ENCODE results near the gene LPCAT3.

LPCAT3 gene

DNA sequence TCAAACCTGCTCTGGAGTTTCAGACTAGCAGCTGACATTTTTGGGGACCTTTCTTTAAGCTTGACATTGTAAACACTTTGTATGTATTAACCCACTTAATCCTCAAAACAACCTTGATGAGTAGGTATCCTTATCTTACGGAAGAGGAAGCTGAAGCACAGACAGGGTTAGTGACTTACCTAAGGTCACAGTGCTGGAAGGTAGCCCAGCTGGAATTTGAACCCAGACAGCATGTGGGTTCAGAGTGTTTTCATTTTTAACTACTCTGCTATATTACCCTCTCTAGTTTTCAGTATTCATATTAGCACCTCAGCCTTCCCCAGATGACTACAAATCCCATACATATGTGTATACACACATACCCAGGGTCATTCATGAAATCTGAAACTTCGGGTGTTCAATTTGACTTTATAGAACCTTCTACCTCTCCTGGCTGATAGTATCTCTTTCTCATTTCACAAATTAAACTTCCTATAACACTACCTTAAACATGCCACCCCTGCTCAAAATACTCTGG lies 13.9 kb downstream of the LPCAT3 start:
- TF ChIP-seq, protein P1, sequence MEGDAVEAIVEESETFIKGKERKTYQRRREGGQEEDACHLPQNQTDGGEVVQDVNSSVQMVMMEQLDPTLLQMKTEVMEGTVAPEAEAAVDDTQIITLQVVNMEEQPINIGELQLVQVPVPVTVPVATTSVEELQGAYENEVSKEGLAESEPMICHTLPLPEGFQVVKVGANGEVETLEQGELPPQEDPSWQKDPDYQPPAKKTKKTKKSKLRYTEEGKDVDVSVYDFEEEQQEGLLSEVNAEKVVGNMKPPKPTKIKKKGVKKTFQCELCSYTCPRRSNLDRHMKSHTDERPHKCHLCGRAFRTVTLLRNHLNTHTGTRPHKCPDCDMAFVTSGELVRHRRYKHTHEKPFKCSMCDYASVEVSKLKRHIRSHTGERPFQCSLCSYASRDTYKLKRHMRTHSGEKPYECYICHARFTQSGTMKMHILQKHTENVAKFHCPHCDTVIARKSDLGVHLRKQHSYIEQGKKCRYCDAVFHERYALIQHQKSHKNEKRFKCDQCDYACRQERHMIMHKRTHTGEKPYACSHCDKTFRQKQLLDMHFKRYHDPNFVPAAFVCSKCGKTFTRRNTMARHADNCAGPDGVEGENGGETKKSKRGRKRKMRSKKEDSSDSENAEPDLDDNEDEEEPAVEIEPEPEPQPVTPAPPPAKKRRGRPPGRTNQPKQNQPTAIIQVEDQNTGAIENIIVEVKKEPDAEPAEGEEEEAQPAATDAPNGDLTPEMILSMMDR (conservative IDR thresholded peaks at IDR 0.05; ENCODE audit: low read length): no peak
- no peak for TF ChIP-seq EZH2phosphoT487 (IDR thresholded peaks at IDR 0.05; ENCODE audit: borderline replicate concordance)
- Histone ChIP-seq H3K4me3 (ENCODE audit: low read length, poor library complexity, severe bottlenecking) (no peak overlapping the region), H3K9me2 (replicated peaks; ENCODE audit: low read depth, low read length) (no peaks in the 10 kb centered on the region), H3K36me3 (ENCODE audit: insufficient read depth, low read length) (no peaks in the 10 kb centered on the region), H3K79me2 (ENCODE audit: insufficient read depth, low read length) (peaks cover 7% of the 10 kb centered on the region; the same call in 1 of the 2 replicates), H3K4me1 (ENCODE audit: insufficient read depth, low read length, poor library complexity, severe bottlenecking) (peaks cover 8% of the 10 kb centered on the region), H2AFZ (ENCODE audit: low read length) (no peak overlapping the region), H3K9me3 (ENCODE audit: insufficient read depth, low read depth, low read length) (no peaks in the 10 kb centered on the region), H3K9ac (ENCODE audit: low read depth, low read length, poor library complexity, severe bottlenecking) (no peak overlapping the region), H3K27me3 (ENCODE audit: insufficient read depth, low read length, poor library complexity, severe bottlenecking) (no peaks in the 10 kb centered on the region), H4K20me1 (ENCODE audit: insufficient read depth, low read length, poor library complexity, severe bottlenecking) (no peaks in the 10 kb centered on the region), H3F3A (ENCODE audit: low read depth) (no peaks in the 10 kb centered on the region), H3K4me2 (ENCODE audit: low read depth, low read length, poor library complexity, severe bottlenecking) (no peak overlapping the region)

DNA sequence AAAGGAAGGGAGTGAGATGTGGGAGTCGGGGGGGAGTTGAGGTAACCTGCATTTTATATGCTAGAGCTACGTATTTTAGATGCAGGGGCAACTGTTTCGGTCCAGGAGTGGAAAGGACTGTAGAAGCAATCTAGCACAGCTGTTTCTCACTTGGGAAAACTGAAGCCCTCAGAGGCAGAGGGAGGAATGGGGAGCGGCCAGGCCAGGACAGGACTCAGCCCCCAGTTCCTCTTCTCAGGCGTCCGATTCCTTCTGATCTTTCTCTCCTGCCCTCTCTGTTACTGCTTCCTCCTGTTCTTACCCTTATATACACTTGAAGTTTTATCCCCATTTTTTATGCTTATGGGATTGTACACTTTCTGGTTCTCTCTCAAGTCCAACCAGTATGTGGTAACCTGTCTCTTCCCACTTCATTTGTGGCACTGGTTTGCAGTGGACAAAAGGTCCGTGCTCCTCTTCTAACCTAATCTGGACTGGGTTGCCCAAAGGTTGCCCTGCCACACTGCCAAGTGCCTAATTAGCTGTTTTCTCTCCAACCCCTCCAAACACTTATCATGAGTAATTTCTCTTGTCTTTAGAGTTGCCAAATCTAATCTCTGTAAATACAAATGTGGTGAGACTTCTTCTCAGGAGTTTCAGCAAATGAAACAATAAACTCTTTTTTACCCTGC lies 16.2 kb downstream of the LPCAT3 start:
- Histone ChIP-seq H3K79me2 (ENCODE audit: insufficient read depth, low read length) (no peaks in the 10 kb centered on the region), H3K27me3 (ENCODE audit: insufficient read depth, low read length, poor library complexity, severe bottlenecking) (no peaks in the 10 kb centered on the region), H3F3A (ENCODE audit: low read depth) (no peaks in the 10 kb centered on the region), H3K4me3 (ENCODE audit: low read length, poor library complexity, severe bottlenecking) (no peak overlapping the region), H3K4me1 (ENCODE audit: insufficient read depth, low read length, poor library complexity, severe bottlenecking) (no peaks in the 10 kb centered on the region), H3K9ac (ENCODE audit: low read depth, low read length, poor library complexity, severe bottlenecking) (no peak overlapping the region), H3K4me2 (ENCODE audit: low read depth, low read length, poor library complexity, severe bottlenecking) (no peak overlapping the region), H3K9me3 (ENCODE audit: insufficient read depth, low read depth, low read length) (no peaks in the 10 kb centered on the region), H3K9me2 (replicated peaks; ENCODE audit: low read depth, low read length) (no peaks in the 10 kb centered on the region), H4K20me1 (ENCODE audit: insufficient read depth, low read length, poor library complexity, severe bottlenecking) (no peaks in the 10 kb centered on the region), H3K36me3 (ENCODE audit: insufficient read depth, low read length) (peaks cover 4% of the 10 kb centered on the region; the same call in 1 of the 2 replicates), H2AFZ (ENCODE audit: low read length) (no peak overlapping the region)
- TF ChIP-seq EZH2phosphoT487 (IDR thresholded peaks at IDR 0.05; ENCODE audit: borderline replicate concordance): no peak
- TF ChIP-seq, protein P1 (conservative IDR thresholded peaks at IDR 0.05; ENCODE audit: low read length): no peak

DNA sequence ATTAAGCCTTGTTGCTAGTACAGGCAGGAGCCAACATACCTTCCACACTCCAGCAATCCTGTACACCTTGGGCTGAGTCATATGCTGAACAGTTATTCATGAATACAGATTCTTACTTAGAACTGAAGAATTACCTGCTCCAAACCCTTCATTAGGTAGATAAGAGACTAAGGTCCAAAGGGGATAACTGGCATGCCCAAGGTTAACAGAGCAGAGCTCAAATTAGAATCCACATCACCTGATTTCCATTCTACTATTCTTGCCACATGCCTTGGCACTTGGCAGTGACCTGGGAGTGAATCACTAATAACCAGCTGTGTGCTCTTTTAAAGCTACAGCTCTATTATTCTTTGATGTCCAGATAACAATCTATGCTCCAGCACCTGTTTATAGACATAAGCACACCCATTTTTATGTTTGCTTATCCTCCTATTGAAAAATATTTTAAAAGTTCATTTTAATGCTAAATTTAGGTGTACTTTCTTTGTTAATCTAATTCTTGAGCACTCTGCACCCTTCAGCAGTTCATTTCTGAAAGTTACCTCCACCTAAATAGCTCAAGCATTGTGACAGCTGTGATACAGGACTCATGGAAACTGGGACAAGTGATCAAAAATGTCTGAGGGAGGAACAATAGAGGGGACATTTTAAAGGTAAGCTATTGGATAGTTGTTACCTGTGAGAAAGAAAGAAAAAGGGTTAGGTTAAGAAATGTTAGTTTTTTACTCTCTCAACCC lies 19.4 kb downstream of the LPCAT3 start:
- Histone ChIP-seq H3K27me3 (ENCODE audit: insufficient read depth, low read length, poor library complexity, severe bottlenecking) (no peaks in the 10 kb centered on the region), H2AFZ (ENCODE audit: low read length) (no peak overlapping the region), H3F3A (ENCODE audit: low read depth) (no peaks in the 10 kb centered on the region), H3K4me3 (ENCODE audit: low read length, poor library complexity, severe bottlenecking) (no peak overlapping the region), H3K4me2 (ENCODE audit: low read depth, low read length, poor library complexity, severe bottlenecking) (no peak overlapping the region), H3K9ac (ENCODE audit: low read depth, low read length, poor library complexity, severe bottlenecking) (no peak overlapping the region), H4K20me1 (ENCODE audit: insufficient read depth, low read length, poor library complexity, severe bottlenecking) (no peaks in the 10 kb centered on the region), H3K9me3 (ENCODE audit: insufficient read depth, low read depth, low read length) (no peaks in the 10 kb centered on the region), H3K9me2 (replicated peaks; ENCODE audit: low read depth, low read length) (no peaks in the 10 kb centered on the region), H3K4me1 (ENCODE audit: insufficient read depth, low read length, poor library complexity, severe bottlenecking) (no peaks in the 10 kb centered on the region), H3K36me3 (ENCODE audit: insufficient read depth, low read length) (peaks cover 5% of the 10 kb centered on the region; the same call in 1 of the 2 replicates), H3K79me2 (ENCODE audit: insufficient read depth, low read length) (no peaks in the 10 kb centered on the region)
- TF ChIP-seq, protein P1 (conservative IDR thresholded peaks at IDR 0.05; ENCODE audit: low read length): no peak
- no peak for TF ChIP-seq EZH2phosphoT487 (IDR thresholded peaks at IDR 0.05; ENCODE audit: borderline replicate concordance)
